Measurements from ENCODE around the gene MLN. TPM values are rescaled to one million over a fixed set of nuclear protein-coding genes. Genes with fewer than 3 reads are reported as not detected.
A peak's percentile ranks its signal among the peaks of the same experiment; 100 is the strongest.

MLN gene
- polyA plus RNA-seq, 6 donors from 2014 or later = not detected

DNA sequence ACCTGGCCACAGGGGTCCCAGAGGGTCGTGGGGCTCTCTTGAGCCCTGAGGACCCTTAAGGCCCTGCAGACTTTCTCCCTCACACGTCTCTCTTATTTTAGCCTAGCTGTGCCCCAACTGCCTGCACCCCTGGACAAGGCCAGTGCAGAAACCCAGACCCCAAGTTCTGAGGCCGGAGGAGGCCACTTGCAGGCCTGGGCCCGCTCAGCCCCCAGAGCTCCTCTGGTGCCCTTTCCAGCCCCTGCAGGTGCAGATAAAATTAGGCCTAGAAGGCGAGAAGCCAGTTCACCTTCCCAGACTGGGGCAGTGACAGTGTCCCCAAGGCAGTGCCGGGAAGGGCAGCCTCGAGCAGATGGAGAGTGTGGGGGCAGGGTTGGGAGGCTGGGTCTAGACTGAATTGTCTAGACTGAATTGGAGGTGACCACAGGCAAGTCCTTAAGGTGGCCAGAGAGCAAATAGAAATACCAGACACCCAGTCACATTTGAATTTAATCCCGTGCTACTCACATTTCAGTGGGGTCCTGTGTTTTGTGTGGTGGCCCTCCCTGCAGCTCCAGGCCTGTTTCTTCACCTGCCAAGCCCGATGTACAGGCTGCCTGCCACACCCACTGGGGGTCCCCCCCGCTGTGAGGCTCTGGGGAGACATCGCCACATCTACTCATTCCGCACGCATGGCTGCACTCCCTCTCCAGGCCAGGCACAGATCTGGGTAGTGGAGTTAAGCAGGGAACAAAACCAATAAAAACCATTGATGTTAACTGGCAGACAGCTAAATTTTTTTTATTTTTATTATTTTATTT lies 48.5 kb downstream of the MLN start:
- no peaks in the 10 kb centered on the region for H3K9me3 Mint-ChIP-seq
- H3K27ac Mint-ChIP-seq = no peak overlapping the region
- no peak for ATAC-seq (ENCODE audit: low read depth in 2 of 2)
- H3K4me3 Mint-ChIP-seq = no peak overlapping the region
- H3K4me1 Mint-ChIP-seq = peaks cover 0 to under 1% (median 0%) of the 10 kb centered on the region in 3 donors
- H3K27me3 Mint-ChIP-seq = peaks cover 8 to 24% (median 17%) of the 10 kb centered on the region in 3 donors
- no peak for DNase-seq
- no peaks in the 10 kb centered on the region for H3K36me3 Mint-ChIP-seq

DNA sequence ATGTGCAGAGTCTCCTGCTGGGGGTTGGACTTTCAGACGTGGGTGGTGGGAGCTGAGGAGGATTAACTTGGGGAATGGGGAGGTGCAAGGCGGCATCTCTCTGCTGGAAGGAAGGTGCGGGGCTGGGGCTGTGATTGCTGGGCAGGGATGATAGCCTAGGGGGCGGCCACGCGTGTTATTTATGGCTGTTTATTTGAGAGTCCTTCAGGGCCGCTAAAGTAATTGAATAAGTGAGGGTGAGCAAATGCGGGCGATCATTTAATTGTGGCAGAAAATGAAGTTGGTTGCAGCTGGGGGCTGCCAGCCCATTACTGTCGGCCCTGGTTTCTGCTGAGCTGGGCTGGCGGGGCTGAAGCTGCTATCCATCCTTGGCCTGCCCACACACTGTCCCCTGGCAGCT lies 49.6 kb downstream of the MLN start:
- Mint-ChIP-seq H3K9me3 (no peaks in the 10 kb centered on the region), H3K4me1 (no peaks in the 10 kb centered on the region), H3K27me3 (peaks cover 8 to 25% (median 17%) of the 10 kb centered on the region in 3 donors), H3K36me3 (no peaks in the 10 kb centered on the region), H3K27ac (no peak overlapping the region), H3K4me3 (no peak overlapping the region)
- DNase-seq (no peak), ATAC-seq (ENCODE audit: low read depth in 2 of 2) (no peak)

DNA sequence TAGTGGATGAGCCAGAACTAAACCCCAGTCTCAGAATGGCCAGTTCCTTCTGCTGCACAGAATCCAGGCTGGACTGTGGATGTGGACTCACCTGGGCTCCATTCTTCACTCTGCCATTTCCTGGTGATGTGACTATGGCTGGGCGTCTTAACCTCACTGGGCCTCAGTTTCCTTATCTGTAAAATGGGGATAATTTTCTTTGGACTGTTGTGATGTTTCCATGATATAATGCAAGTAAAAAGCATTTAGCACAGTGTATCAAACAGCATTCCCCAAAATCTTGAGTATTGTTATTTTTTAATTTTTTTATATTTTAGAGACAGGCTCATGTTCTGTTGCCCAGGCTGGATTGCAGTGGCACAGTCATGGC lies 51.2 kb downstream of the MLN start:
- Mint-ChIP-seq H3K9me3 (no peaks in the 10 kb centered on the region), H3K4me3 (peak overlapping the region in 1 of 8 donors; percentile 47), H3K4me1 (no peaks in the 10 kb centered on the region), H3K36me3 (no peaks in the 10 kb centered on the region), H3K27me3 (peaks cover 8 to 26% (median 20%) of the 10 kb centered on the region in 3 donors), H3K27ac (no peak overlapping the region)
- no peak for DNase-seq
- no peak for ATAC-seq (ENCODE audit: low read depth in 2 of 2)

DNA sequence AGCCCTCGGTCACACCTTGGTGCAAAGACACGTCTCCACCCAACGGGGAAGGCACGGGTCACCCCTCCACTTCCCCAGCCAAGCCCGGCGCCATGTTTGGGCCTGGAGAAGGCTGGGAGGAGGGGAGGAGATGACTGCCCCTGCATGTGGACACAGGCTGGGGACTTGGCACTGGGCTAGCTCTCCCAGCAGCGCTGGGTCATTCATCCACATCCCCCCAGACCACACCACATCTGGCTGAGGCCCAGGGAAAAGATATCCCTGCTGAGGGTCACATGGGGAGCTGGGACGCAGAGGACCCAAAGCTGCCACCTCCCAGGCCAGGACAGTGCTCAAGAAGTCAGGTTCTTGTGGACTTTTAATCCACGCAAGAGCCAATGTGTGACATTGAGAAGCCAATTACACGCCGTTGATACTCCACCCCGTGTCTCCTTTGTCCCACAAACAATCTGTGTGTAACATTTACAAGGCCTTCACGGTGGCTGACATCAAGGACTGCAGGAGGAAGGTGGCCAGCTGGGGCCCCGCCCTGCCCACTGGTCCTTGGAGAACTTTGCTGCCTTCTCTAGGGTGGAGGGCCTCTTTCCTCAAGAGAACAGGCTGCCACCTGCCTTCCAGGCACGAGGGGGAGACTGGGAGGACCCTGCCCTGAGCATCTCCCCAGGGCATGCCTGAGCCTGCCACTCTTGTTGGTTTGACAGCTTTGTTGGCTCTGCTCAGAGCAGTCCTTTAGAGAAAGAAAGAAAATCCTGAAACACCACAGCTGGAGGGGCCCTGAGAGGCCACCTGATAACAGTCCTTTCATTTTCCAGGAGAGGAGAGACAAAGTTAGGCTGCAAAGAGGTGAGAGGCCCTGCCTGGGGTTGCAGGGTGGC lies 51.8 kb downstream of the MLN start:
- ATAC-seq (ENCODE audit: low read depth in 2 of 2) = no peak
- Mint-ChIP-seq H3K36me3 (no peaks in the 10 kb centered on the region), H3K4me3 (no peak overlapping the region), H3K9me3 (no peaks in the 10 kb centered on the region), H3K27ac (peak overlapping the region in 1 of 6 donors; percentile 63), H3K4me1 (no peaks in the 10 kb centered on the region), H3K27me3 (peaks cover 8 to 26% (median 22%) of the 10 kb centered on the region in 3 donors)
- DNase-seq = no peak

DNA sequence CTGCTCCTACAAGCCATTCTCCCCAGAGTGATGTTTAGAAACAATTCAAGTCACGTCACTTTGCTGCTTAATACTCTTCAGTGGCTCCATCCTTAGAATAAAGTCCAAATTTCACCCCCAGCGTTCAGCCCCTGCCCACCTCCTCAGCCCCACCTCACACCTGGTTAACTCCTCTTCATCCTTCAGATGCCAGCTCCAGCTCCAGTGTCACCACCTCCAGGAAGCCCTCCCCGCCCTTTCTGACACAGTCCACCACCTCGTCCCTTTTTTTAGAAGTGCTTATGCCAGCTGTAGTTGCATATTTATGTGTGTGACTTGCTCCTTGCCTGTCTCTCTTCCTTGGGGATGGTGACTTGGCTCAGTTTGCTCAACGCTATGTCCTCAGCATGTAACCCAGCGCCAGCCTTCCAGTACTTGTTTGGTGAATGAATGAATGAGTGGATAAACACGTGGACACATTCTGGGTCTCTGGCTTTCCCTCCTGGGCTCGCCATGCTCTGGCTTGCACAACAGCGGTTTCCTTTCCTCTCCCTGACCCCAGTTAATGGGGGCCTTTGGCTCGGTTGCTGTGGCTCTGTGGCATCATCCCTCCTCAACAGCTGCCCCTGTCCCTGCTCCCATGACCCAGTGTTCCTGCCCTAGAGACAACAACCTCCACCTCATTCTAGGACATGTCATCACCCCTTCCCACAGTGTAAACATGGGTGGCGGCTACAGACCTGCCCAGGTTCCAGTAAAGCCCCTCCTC lies 53.4 kb downstream of the MLN start:
- H3K4me3 Mint-ChIP-seq = peak overlapping the region in 1 of 8 donors; percentile 3
- H3K9me3 Mint-ChIP-seq = no peaks in the 10 kb centered on the region
- H3K36me3 Mint-ChIP-seq = no peaks in the 10 kb centered on the region
- DNase-seq = no peak
- peak overlapping the region in 3 of 6 donors; percentile 13 to 59 (median 59) for H3K27ac Mint-ChIP-seq
- no peak for ATAC-seq (ENCODE audit: low read depth in 2 of 2)
- H3K4me1 Mint-ChIP-seq = no peaks in the 10 kb centered on the region
- H3K27me3 Mint-ChIP-seq = peaks cover 0 to 25% (median 17%) of the 10 kb centered on the region in 3 donors

DNA sequence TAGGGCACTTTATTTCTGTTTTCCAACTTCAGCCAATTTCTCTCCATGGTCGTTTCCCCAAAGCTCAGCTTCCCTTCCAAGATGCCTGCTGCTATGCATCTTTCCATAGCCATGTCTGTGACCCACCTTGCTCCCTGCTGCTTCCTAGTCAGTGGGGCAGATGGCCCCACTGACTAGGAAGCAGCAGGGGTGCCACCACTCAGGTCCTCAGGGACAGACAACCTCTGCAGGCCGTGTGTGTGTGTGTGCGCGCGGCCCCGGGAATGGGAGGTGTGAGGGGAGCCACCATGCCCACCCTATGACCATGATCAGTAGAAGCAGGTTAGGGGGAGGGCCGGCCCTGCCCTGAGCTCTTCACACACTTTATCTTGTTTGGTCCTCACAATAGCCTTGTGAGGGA lies 54.4 kb downstream of the MLN start:
- Mint-ChIP-seq H3K27me3 (peaks cover 0 to 25% (median 17%) of the 10 kb centered on the region in 3 donors), H3K4me1 (peaks cover under 1 to 1% (median under 1%) of the 10 kb centered on the region in 3 donors), H3K4me3 (no peak overlapping the region), H3K27ac (no peak overlapping the region), H3K9me3 (no peaks in the 10 kb centered on the region), H3K36me3 (no peaks in the 10 kb centered on the region)
- DNase-seq = no peak
- ATAC-seq (ENCODE audit: low read depth in 2 of 2) = no peak

DNA sequence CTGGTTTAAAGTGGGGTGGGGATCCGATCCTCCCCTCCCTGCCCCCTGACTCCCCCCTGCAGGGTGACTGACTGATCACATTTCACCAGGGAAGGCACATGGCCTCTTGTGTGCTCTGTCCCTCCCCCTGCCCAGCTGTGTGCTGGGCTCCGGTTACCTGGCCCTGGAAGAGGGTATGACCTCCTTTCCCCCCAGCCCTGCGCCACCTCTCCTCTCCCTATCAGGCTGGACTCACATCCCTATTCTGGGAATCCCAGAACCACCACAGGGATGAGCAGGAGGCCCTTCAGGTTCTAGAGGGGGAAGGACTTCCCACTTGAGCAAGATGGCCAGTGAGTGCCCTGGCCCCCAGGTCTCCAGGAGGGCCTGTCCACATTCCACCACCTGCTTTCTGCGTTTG lies 55.0 kb downstream of the MLN start:
- no peak overlapping the region for H3K4me3 Mint-ChIP-seq
- peaks cover 0 to 25% (median 17%) of the 10 kb centered on the region in 3 donors for H3K27me3 Mint-ChIP-seq
- H3K4me1 Mint-ChIP-seq = peaks cover 3 to 6% (median 5%) of the 10 kb centered on the region in 3 donors
- ATAC-seq (ENCODE audit: low read depth in 2 of 2) = no peak
- H3K9me3 Mint-ChIP-seq = no peaks in the 10 kb centered on the region
- H3K36me3 Mint-ChIP-seq = no peaks in the 10 kb centered on the region
- no peak for DNase-seq
- no peak overlapping the region for H3K27ac Mint-ChIP-seq

DNA sequence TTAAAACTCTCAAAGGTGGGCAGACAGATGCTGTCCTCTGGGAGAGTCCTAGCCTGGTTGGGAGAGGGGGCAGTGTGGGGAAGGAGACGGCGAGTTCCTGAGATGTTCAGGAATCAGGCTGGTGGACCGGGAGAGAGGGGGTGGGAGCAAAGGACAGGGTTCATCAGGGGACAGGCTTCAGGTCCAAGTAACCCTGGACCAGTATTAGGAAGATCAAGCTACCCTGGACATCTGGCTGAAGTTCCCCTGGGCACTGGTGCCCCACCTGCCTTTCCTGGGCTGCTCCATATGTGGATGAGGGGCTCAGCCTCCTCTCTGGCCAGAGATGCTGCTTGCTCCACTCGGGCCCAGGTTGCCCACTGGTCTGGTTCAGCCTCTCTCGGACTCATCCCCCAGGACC lies 56.0 kb downstream of the MLN start:
- Mint-ChIP-seq H3K27ac (no peak overlapping the region), H3K4me1 (peaks cover 3 to 6% (median 5%) of the 10 kb centered on the region in 3 donors), H3K9me3 (no peaks in the 10 kb centered on the region), H3K36me3 (no peaks in the 10 kb centered on the region), H3K4me3 (no peak overlapping the region), H3K27me3 (peaks cover under 1 to 28% (median 20%) of the 10 kb centered on the region in 3 donors)
- DNase-seq (no peak), ATAC-seq (ENCODE audit: low read depth in 2 of 2) (no peak)

DNA sequence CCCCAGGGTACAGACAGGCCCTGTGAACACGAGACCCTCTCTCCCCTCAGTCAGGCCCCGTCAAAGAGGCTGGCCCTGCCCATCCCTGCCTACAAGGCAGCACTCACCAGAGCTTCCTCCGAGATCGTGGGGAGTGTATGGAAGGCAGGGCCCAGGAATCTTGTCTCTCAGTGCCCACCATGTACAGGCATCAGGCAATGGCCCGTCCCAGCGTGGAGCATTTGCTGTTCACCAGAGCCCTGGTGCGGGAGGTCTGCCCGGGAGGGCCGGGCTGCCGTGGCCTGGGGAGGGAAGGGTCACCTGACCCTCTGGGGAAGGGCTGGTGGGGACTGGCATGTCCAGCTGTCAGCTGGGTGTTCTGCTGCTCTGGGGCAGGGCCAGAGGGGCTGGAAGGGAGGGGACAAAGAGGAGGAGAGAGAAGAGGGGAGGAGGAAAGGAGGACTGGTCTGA lies 57.1 kb downstream of the MLN start, which contains the start of gene IP6K3:
TSS of gene IP6K3 (minus strand) at position 255 of the 450 bp plus-strand sequence. CDS start 11,429 bp downstream, outside the sequence.
- ATAC-seq (ENCODE audit: low read depth in 2 of 2) = no peak
- H3K4me3 Mint-ChIP-seq = peak within 1 kb of the TSS in 1 of 8 donors; percentile 43

DNA sequence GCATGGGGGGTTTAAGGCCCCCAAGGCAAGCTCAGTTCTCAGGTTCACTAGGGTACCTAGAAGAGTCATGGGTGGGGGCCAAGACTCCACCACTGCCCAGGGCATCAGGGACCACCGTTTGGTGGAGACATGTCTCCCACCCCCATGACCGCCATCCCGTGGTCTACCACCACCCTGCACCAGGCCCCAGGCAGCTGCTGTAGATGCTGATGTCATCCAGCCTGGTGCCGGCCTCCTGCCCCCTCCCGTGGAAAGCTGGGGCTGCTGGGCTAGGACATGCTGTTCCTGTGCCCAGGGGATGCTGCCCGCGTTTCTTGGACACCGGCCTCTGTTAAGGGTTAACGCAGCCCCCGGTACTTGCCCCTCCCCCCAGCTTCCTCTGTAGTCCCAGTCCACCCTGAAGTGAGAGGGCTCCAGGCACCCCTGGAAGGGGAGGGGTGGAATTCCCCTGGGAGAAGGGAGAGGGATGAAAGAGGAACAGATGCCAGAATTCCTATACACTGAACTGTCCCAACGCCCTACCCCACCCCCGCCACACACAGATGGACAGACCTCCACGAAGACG lies 57.7 kb downstream of the MLN start:
- Mint-ChIP-seq H3K27ac (no peak overlapping the region), H3K4me1 (peaks cover 5 to 7% (median 6%) of the 10 kb centered on the region in 3 donors), H3K9me3 (no peaks in the 10 kb centered on the region), H3K4me3 (no peak overlapping the region), H3K27me3 (peaks cover 7 to 34% (median 30%) of the 10 kb centered on the region in 3 donors), H3K36me3 (no peaks in the 10 kb centered on the region)
- ATAC-seq (ENCODE audit: low read depth in 2 of 2) (no peak), DNase-seq (no peak)

More for the DNA sequence above, 57.1 kb downstream of the MLN start, which contains the start of gene IP6K3:
- H3K36me3 Mint-ChIP-seq = no peaks in the 10 kb centered on the region
- peaks cover 7 to 36% (median 30%) of the 10 kb centered on the region in 3 donors for H3K27me3 Mint-ChIP-seq
- H3K27ac Mint-ChIP-seq = no peak within 1 kb of the TSS
- peaks cover 5 to 7% (median 6%) of the 10 kb centered on the region in 3 donors for H3K4me1 Mint-ChIP-seq
- no peak for DNase-seq
- no peaks in the 10 kb centered on the region for H3K9me3 Mint-ChIP-seq

DNA sequence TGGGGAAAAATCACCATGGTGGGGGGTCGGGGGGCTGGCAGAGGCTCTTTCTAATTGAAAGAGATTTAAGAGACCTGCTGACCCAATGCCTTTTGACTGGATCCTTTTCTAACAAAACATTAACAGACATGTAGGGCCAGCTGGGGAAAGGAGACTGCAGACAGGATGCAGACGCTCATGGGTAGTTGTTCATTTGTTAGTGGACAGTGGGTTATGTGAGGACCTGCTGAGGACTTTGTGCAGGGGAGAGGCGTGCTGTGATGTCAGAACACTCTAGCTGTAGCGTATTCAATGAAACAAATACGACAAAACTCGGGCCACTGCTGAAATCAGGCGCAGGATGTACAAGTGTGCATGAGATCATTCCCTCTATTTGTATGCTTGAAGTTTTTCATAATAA lies 58.3 kb downstream of the MLN start:
- DNase-seq (no peak), ATAC-seq (ENCODE audit: low read depth in 2 of 2) (no peak)
- peak overlapping the region in 1 of 6 donors; percentile 5 for H3K27ac Mint-ChIP-seq
- H3K4me1 Mint-ChIP-seq = peaks cover 5 to 7% (median 6%) of the 10 kb centered on the region in 3 donors
- H3K9me3 Mint-ChIP-seq = no peaks in the 10 kb centered on the region
- peaks cover 7 to 30% (median 29%) of the 10 kb centered on the region in 3 donors for H3K27me3 Mint-ChIP-seq
- no peaks in the 10 kb centered on the region for H3K36me3 Mint-ChIP-seq
- no peak overlapping the region for H3K4me3 Mint-ChIP-seq

DNA sequence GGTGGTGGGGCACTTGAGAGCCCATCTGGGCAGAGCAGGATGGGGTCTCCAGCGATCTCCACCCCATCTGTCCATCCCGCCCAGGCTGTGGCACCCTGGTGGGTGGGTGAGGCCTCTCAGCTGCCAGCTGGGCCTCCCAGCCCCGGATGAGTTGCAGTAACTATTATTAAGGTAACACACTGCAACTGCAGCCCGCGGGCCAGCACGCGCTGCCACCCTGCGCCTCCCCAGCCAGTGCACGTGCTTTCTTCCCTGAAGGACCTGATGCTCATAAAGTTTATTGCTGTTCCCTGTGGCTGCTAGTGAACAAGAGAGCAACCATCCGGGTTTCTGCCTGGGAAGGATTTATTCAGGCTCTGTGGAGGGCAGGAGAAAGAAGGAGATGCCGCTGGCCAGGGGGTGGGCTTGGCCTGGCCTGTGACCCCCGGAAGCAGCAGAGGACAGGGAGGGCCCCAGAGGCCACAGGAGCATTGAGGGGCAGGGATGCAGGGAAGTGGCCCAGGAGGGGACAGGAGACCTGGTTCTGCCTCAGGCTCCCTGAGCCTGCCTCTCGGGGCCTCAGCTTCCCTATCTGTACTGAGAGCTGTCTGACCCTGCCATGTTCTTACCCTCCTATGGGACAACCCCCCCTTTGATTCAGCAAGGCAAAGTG lies 58.8 kb downstream of the MLN start:
- Mint-ChIP-seq H3K27me3 (peaks cover 7 to 30% (median 26%) of the 10 kb centered on the region in 3 donors), H3K4me3 (no peak overlapping the region), H3K4me1 (peaks cover 5 to 7% (median 6%) of the 10 kb centered on the region in 3 donors), H3K36me3 (no peaks in the 10 kb centered on the region), H3K9me3 (no peaks in the 10 kb centered on the region), H3K27ac (peak overlapping the region in 1 of 6 donors; percentile 5)
- no peak for ATAC-seq (ENCODE audit: low read depth in 2 of 2)
- DNase-seq = no peak
